HT1080 (cell line): ENCODE measurements around the gene ADAMTSL5. TPM values are rescaled to one million over a fixed set of nuclear protein-coding genes. Genes with fewer than 3 reads are reported as not detected.
"Not testable (repeated sequence)": the region's sequence is repeated elsewhere in the genome, so short reads cannot be mapped to it uniquely, and the experiment has no call there.

Experiments used
- DNase-seq: peaks from one replicate; pipeline ENCODE4 v3.0.0-alpha.2; 2015; ENCODE audit warnings: low read depth
- total RNA-seq: library from RNA; depleted of rRNA; stranded (reverse); fragments of >200 nt; shearing (Covaris generic); gene quantifications from 2 replicates; pipeline ENCODE4 v1.2.3, GENCODE V29; 2014

ADAMTSL5 gene
- total RNA-seq, 1 experiment from 2014 or later, result 5.5 TPM

DNA sequence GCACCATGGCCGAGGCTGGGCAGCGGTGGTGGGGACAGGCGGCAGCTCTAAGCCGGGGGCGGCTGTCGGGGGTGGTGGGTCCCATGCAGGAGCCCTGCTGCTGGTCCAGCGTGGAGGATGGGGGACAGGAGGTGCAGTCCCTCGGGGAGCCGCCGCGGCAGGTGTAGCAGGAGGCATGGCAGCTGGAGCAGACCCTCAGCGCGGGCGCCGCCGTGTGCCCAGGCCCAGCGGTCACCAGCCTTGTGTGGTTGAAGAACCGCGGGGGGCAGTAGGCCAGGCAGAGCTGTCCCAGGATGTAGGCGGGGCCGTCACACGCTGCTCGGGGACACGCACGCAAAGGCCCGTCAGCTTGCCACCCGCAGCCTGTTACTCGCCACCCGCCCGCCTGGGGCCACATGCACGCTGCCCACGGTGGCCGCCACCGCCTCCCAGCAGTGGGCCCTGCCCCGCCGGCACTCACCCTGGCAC lies 30.9 kb downstream of the ADAMTSL5 start:
- no peak for DNase-seq

DNA sequence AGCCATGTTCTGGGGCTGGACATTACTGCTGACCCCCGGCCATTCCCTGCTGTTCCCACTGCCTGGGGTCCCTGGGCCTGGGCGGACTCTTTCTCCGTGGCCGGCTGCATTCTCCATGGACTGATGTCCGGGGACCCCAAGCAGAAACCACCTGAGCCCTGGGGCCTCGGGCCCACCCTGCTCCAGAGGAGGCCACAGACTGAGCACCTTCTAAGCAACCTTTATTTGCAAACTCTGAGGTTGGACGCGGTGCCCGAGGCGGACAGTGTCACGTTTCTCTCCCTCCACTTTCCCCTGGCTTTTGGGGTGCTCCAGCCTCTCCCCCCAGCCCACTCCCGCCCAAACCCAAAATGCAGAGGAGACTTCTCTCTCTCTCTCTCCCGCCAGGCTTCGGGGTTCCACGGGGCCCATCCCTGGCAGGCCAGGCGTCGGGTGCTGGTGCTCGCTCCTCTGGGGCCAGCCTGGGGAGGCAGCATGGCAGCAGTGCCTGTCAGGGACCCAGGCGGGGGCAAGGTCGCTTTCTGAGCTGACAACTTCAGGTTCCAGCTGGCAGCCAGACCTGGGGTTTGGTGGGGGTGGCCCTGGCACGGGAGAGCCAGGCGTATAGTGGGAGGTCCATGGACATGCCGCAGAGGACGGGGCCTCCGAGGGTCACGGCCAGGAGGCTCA lies 31.5 kb downstream of the ADAMTSL5 start:
- no peak for DNase-seq

DNA sequence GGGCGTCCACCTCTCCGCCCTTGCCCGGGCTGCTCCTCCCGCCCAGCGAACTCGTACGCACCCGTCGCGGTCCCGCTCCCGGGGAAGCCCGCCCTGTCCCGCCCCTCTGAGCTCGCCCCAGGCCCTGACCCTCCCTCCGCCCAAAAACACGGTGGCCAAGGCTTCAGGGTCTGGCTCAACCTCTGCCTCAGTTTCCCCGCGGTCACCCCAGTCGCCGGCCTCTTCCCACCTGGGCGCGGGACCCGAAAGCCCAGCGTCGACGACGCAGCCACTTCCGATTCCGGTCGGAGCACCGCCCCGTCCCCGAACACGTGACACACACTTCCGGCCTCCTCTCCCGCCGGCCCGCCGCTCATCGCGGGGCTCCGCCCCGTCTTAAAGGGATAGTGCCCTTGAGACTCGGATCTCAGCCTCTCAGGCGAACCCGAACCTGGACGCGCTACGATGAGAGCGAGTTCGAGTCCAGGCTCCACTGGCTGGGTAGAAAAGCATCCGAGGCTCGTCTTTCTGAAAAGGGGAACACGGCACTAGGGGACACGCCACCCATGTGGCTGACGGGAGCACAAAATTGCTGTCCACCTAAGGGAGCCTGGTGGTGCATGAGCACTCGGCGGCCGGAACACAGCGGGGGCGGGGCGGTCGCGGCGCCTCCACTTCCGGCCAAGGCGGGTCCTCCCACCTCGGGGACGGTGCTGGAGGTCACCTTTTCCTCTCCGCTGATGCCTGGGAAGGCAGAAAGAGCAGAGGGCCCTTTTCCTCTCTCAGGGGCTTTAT lies 33.7 kb downstream of the ADAMTSL5 start, which contains the start of gene C19orf25:
Gene C19orf25, minus strand, starts transcription at position 282 of the 774 bp plus-strand sequence. CDS start 312 bp downstream, outside the sequence.
- peak; percentile 92 for DNase-seq

DNA sequence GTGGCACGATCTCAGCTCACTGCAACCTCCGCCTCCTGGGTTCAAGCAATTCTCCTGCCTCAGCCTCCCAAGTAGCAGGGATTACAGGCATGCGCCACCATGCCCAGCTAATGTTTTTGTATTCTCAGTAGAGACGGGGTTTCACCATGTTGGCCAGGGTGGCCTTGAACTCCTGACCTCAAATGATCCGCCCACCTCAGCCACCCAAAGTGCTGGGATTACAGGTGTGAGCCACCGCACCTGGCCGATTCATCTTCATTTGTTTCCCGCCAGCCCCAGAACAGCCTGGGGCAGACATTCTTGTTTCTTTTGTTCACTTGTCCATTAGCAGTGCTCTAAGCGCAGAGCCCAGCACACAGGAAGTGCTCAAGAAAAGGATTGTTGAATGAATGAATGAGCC lies 35.8 kb downstream of the ADAMTSL5 start:
- not testable (repeated sequence) for DNase-seq

DNA sequence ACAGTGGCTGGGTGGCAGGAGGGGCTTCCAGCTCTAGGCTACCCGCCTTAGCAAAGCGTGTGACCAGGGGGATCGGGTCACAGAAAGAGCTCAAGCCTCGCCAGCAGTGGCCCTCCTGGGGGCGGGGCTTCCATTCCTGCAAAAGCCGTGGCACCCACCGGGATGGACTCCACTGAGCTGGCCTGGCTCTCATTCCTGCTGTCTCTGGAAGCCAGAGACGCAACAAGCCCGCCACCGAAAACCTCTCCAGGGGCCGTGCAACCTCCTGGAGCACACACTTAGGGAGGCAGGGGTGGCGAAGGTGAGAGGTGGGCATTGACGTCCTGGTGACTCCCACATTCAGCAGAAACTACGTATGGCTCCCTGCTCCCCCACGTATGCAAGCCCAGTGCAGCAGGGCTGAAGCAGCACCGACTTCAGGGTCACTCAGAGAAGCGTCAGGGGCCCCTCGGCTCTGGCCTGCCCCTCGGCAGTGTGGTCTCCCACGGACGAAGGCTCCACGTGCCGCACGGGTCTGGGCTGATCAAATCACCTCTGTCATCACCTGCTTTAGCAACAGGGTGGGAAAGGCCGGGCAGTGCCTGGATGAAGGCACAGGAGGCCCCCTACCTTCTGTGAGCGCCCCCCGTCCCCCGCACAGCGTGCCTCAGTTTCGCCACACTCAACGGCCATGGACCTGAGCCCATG lies 36.9 kb downstream of the ADAMTSL5 start:
- DNase-seq, result no peak

DNA sequence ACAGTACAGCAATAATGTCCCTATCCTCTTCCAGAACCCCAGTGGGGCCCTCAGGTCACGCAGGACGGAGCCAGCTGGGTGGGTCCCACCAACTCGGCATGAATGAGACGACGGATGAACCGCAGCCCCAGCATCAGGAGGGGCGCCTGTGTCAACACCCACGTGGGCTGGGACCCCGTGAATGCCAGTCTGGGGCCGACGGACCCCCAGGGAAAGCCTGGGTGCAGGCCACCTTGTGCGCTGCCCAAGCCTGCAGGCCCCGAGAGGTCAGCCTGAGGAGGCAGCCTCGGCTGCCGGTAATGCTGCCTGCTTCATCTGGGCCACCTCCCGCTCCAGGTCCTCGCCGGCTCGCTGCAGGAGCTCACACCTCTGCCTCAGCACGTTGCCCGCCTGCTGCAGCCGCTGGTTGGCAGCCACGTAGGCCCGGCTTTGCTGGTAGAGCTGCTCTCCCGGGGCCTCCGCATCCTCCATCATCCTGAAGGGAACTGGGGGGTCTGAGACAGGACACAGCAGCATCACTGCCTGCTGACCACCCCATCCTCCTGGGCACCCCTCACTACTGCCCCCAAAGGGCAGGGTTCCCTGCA lies 38.0 kb downstream of the ADAMTSL5 start:
- DNase-seq, result no peak

DNA sequence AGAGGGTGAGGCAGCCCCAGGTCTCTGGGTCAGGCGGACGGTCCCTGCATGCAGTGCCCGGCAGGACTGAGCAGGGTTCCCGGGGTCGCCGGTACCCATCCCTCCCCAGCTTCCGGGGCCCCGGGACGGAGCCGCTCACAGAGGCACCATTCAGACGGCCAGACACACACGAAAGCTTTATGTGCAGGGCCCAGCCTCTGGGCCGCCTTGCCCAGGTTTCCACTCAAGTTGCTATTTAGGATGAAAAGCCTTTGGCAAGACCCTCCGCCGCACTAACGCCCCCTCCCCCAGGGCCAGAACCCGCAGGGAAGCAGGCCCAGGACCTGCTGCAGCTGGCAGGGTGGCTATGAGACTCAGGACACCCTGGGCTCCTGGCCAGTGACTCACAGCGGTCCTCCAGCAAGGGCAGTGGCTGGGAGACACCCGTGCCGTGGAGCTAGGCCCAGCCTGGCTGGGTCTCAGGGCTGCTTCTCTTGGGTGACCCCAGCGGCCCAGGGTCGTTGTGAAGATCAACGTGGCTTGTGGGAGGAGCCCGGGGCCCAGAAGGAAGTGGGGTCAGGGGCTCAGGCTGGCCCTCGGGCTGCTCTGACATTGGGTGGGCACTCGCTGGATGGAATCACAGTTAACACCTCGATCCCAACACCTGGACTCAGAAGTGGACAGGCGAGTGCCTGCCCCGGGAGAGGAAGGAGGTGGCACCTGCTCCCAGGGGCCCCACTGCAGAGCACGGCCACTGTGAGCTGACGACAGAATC lies 38.6 kb downstream of the ADAMTSL5 start:
- DNase-seq, result no peak

DNA sequence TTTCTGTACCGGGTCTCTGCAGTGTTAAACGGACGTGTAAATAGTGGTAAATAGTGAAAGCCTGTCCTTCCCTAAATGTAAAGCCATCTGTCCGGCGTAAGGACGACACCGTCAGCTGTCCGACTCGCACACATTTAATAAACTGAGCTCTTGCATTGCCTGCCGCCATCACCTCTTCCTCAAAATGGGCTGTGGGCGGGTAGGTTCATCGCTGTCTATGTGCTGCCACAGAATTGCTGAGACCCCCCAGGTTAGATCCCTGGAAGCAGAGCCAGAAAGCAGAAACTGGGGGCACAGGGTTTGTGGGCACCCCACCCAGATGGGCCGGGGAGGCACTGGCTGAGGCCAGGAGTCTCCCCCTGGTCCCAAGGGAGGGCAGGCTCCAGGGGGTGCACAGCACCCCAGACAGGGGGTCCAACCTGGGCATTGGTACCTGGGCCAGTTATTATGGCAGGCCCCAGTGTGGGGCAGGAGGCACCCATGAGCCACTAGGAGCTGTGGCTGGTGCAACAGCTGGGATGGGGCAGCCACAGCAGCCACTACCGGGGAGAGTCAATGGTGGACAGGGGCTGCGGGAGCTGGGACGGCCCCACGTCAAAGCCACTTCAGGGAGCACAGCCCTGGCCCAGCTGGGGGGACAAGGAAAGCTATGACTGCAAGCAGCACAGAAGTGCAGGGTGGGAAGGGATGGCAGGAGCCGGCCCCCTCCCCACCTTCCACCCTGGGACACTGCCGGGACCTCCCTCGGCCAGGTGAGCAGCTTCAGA lies 39.6 kb downstream of the ADAMTSL5 start:
- DNase-seq, result no peak

DNA sequence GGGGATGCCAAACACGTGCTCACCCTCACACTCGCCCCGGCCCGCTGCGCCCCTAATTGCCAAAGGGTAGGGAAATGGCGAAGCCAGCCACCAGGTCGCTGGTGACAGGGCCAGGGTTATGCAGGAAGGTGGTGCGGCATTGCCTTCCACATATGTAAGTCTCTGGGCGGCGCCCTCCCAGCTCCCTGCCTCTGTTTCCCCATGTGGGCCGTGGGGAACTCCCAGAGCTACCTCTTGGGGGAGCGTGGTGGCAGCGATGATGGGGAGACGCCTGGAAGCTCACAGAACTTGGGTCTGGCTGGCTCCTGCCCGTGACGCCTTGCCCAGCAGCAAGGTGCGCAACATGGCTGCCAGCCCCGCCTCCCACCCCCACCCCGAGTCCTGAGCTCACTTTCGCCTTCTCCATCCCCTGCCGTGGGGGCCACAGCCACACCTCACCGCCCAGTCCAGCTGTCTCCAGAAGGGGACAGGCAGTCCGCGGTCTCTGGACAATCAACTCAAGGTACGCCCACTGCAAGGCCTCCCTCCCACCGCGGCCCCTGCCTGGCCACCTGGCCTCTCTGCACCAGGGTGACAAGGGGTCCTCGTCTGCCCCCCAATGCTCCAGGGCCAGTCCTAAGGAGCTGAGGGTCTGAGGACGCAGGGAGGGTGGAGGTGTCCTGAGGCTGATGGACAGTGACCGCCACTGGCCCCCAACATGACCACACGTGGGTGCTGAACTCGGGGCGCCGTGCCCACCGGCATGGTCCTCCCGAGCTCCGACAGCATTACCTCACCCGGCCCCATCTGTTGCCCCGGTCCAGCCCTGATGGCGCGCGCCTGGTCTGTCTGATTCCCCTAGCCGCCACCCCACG lies 40.4 kb downstream of the ADAMTSL5 start:
- no peak for DNase-seq

DNA sequence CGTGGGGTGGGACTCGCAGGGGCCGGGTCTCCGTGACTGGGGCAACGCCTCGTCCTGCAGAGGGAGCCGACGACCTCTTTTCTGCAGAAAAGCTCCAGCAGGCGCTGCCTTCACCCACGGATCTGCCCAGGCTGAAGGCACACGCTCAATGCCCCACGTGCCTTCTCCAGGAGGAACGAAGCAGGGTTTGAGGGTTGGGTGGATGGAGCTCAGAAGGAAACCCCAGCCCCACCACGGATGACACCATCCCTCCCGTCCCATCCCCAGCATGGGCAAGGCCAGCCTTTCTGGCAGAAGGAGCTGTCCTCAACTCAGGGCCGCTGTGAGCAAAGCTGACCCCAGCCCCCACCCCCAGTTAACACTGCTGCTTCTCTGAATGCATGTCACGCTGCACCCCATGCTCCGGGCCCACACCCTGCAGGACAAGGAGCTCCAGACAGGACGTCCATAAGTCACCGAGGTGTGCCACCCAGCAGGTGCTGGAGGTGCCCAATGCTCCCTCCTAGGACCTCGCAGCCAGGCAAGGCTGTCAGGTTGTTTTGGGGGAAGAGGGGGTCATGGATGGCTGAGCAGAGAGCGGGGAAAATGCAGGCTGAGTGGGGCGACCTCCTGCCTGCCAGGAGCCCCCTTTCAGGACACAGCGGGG lies 41.2 kb downstream of the ADAMTSL5 start:
- no peak for DNase-seq

DNA sequence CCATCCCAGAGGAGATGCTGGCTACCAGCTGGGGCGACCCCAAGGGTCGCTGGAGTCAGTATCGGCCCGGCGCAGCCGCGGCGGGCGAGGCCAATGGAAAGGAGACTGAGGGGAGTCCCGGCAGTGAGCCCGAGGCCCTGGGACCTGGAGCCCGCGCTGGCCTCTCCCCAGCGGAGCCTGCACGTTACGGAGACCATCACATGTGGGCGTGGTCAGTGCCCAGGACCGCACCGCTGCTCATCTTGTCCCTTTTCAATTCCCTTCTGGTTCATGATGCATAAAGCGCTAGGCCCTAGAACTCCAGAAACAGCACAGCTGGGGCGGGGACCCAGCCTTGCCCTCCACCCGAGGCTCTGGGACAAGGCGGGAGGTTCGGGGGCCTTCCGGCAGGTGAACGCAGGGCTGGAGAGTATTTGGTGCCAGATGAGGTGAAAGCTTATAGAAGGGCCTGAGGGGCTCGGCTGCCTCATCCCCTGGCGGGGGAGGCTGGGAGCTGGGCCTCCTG lies 41.8 kb downstream of the ADAMTSL5 start:
- no peak for DNase-seq

DNA sequence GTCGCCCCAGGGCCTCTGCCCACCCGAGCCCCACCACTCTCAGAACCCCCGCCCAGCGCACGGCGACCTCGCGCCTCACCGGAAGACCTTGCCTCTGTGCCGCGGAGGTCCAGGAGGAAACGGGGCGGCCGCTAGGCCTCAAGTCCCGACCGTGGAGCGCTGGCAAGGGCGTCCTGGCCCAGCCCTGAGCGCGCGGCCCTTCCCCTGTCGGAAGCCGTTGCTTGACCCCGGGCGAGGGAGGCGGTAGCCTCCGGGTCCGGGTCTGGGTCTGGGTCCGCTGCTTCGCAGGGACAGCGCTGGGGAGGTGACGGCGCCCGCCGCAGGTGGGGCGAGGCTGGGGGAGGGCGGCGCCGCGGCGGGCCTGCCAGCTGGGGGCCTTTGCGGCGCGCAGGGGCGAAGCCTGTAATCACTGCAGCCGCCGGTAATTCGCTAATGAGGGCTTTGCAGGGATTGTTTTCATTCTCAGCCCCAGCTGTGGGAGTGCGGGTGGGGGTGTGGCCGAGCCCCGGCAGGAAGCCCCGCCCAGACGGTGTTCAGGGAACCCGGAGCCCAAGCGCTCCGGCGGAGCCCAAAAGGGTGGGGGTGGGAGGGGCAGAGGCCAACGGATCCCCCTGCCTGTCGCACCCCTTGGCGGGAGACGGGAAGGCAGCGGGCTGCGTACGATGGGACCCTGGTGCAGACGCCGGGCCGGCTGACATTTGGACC lies 42.4 kb downstream of the ADAMTSL5 start:
- DNase-seq, result no peak

DNA sequence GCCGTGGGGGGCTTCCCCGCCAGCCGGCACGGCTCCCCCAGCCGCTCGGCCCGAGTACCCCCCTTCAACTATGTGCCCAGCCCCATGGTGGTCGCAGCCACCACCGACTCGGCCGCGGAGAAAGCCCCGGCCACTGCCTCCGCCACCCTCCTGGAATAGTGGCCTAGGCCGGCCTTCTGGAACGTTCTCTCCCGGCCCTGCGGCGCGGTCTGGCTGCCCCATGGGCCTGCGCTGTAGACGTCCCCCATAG lies 42.8 kb downstream of the ADAMTSL5 start:
- no peak for DNase-seq

DNA sequence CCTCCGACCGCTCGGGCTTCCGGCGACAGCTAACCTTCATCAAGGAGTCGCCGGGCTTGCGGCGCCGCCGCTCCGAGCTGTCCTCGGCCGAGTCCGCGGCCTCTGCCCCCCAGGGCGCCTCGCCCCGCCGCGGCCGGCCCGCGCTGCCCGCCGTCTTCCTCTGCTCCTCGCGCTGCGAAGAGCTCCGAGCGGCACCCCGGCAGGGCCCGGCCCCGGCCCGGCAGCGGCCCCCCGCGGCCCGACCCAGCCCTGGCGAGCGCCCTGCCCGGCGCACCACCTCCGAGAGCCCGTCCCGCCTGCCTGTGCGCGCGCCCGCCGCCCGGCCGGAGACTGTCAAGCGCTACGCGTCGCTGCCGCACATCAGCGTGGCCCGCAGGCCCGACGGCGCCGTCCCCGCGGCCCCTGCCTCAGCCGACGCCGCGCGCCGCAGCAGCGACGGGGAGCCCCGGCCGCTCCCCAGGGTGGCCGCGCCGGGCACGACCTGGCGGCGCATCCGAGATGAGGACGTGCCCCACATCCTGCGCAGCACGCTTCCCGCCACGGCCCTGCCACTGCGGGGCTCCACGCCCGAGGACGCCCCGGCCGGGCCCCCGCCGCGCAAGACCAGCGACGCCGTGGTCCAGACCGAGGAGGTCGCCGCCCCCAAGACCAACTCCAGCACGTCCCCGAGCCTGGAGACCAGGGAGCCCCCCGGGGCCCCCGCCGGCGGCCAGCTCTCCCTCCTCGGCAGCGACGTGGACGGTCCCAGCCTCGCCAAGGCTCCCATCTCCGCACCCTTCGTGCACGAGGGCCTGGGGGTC lies 43.4 kb downstream of the ADAMTSL5 start:
- no peak for DNase-seq

DNA sequence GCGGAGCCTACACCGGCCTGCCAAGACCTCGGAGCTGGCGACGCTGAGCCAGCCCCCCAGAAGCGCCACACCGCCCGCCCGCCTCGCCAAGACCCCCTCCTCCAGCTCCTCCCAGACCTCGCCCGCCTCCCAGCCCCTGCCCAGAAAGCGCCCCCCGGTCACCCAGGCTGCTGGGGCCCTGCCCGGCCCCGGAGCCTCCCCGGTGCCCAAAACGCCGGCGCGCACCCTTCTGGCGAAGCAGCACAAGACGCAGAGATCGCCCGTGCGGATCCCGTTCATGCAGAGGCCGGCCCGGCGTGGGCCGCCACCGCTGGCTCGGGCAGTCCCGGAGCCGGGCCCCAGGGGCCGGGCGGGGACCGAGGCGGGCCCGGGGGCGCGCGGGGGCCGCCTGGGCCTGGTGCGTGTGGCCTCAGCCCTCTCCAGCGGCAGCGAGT lies 44.0 kb downstream of the ADAMTSL5 start:
- no peak for DNase-seq

DNA sequence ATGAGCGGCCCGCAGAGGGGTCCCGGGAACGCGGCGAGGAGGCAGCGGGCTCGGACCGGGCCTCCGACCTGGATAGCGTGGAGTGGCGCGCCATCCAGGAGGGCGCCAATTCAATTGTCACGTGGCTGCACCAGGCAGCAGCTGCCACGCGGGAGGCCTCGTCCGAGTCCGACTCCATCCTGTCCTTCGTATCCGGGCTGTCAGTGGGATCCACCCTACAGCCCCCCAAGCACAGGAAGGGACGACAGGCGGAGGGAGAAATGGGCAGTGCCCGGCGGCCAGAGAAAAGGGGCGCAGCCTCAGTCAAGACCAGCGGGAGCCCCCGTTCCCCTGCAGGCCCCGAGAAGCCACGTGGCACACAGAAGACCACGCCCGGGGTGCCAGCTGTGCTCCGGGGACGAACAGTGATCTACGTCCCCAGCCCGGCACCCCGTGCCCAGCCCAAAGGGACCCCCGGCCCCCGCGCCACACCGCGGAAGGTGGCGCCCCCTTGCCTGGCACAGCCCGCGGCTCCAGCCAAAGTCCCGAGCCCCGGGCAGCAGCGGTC lies 44.5 kb downstream of the ADAMTSL5 start:
- no peak for DNase-seq
